PC-3 (cell line): ENCODE measurements around the gene POLRMT. TPM values are rescaled to one million over a fixed set of nuclear protein-coding genes. Genes with fewer than 3 reads are reported as not detected.

Experiments used
- ATAC-seq: fragments of 200-7000 bp; cut with Tn5 transposase; 2 replicates; pipeline ENCODE4 v1.9.1; 2020; ENCODE audit warnings: mild to moderate bottlenecking, moderate library complexity
- BruUV-seq: library from RNA; stranded (reverse); fragments of 400-500 nt; replicated peaks from 2 replicates; lab custom pipeline; 2021; lab: Mats Ljungman, UMichigan
- CTCF ChIA-PET: fragments of 300-600 bp; sonication (Branson Sonifier 250); formaldehyde crosslinking; loops from one replicate; lab custom pipeline; 2022; ENCODE audit warnings: antibody characterized with exemption; lab: Charles Lee
- POLR2A ChIA-PET: fragments of 300-600 bp; sonication (Branson Sonifier 250); formaldehyde crosslinking; loops from one replicate; lab custom pipeline; 2022; ENCODE audit warnings: antibody characterized with exemption; ENCODE audit not compliant: unreplicated experiment; lab: Charles Lee
- DNase-seq: peaks from one replicate; pipeline ENCODE4 v3.0.0-alpha.2; 2015
- H2AFZ ChIP-seq: fragments of 300-600 bp; sonication (generic); 2 replicates; pipeline ENCODE4 v1.6.0; 2016; ENCODE audit warnings: antibody characterized with exemption, low read length
- H3F3A ChIP-seq: fragments of 300-600 bp; sonication (generic); one replicate; pipeline ENCODE4 v1.6.0; 2017; ENCODE audit warnings: antibody characterized with exemption, low read length, control low read depth, mild to moderate bottlenecking; ENCODE audit not compliant: unreplicated experiment
- H3K27ac ChIP-seq: fragments of 300-600 bp; sonication (generic); 2 replicates; pipeline ENCODE4 v1.5.1; 2016; ENCODE audit warnings: mild to moderate bottlenecking, low read length
- H3K27me3 ChIP-seq: fragments of 300-600 bp; sonication (generic); 2 replicates; pipeline ENCODE4 v1.6.1; 2016; ENCODE audit warnings: low read length, mixed read lengths
- H3K36me3 ChIP-seq: fragments of 300-600 bp; sonication (generic); 2 replicates; pipeline ENCODE4 v1.6.1; 2016; ENCODE audit warnings: low read depth, mixed run types, low read length, mixed read lengths
- H3K4me1 ChIP-seq: fragments of 300-600 bp; sonication (generic); 2 replicates; pipeline ENCODE4 v1.5.1; 2016; ENCODE audit warnings: low read length; ENCODE audit not compliant: insufficient read depth
- H3K4me2 ChIP-seq: fragments of 300-600 bp; sonication (generic); 2 replicates; pipeline ENCODE4 v1.6.0; 2016; ENCODE audit warnings: low read length
- H3K4me3 ChIP-seq: fragments of 300-600 bp; sonication (generic); 2 replicates; pipeline ENCODE4 v1.5.1; 2016; ENCODE audit warnings: mild to moderate bottlenecking, low read length, mixed read lengths
- H3K79me2 ChIP-seq: fragments of 300-600 bp; sonication (generic); 2 replicates; pipeline ENCODE4 v1.6.1; 2017; ENCODE audit warnings: low read length, mixed read lengths
- H3K9ac ChIP-seq: fragments of 300-600 bp; sonication (generic); 2 replicates; pipeline ENCODE4 v1.6.0; 2016; ENCODE audit warnings: mild to moderate bottlenecking, low read length
- H3K9me2 ChIP-seq: fragments of 300-600 bp; sonication (generic); replicated peaks from 2 replicates; pipeline ENCODE4 v1.6.1; 2016; ENCODE audit warnings: mixed run types, low read length, mixed read lengths
- H3K9me3 ChIP-seq: fragments of 300-600 bp; sonication (generic); 2 replicates; pipeline ENCODE4 v1.6.1; 2016; ENCODE audit warnings: low read length, mixed read lengths
- H4K20me1 ChIP-seq: fragments of 300-600 bp; sonication (generic); 2 replicates; pipeline ENCODE4 v1.6.1; 2016; ENCODE audit warnings: low read length, mixed read lengths
- CTCF ChIP-seq: fragments of 300-600 bp; sonication (generic); conservative IDR thresholded peaks from 2 replicates; pipeline ENCODE4 v1.5.1; 2017; ENCODE audit warnings: antibody characterized with exemption, low read depth, mild to moderate bottlenecking, low read length
- EZH2 ChIP-seq: fragments of 300-600 bp; sonication (generic); IDR thresholded peaks from one replicate; pipeline ENCODE4 v1.6.1; 2017; ENCODE audit warnings: antibody characterized with exemption, mild to moderate bottlenecking, low read length; ENCODE audit not compliant: unreplicated experiment
- EZH2phosphoT487 ChIP-seq: fragments of 300-600 bp; sonication (generic); IDR thresholded peaks from 2 replicates; pipeline ENCODE4 v1.6.1; 2018; ENCODE audit warnings: mild to moderate bottlenecking, antibody characterized with exemption, low read length, borderline replicate concordance
- intact Hi-C: fragments of 100-400 bp; cut with micrococcal nuclease; formaldehyde crosslinking; loops from 2 replicates; pipeline ENCODE4 v1.9.0; 2023
- total RNA-seq: library from RNA; depleted of rRNA; stranded (reverse); fragments of >200 nt; gene quantifications from 2 replicates; pipeline ENCODE4 v1.2.3, GENCODE V29; 2014

The POLRMT gene
- total RNA-seq, 1 experiment from 2014 or later = 60.5 TPM

DNA sequence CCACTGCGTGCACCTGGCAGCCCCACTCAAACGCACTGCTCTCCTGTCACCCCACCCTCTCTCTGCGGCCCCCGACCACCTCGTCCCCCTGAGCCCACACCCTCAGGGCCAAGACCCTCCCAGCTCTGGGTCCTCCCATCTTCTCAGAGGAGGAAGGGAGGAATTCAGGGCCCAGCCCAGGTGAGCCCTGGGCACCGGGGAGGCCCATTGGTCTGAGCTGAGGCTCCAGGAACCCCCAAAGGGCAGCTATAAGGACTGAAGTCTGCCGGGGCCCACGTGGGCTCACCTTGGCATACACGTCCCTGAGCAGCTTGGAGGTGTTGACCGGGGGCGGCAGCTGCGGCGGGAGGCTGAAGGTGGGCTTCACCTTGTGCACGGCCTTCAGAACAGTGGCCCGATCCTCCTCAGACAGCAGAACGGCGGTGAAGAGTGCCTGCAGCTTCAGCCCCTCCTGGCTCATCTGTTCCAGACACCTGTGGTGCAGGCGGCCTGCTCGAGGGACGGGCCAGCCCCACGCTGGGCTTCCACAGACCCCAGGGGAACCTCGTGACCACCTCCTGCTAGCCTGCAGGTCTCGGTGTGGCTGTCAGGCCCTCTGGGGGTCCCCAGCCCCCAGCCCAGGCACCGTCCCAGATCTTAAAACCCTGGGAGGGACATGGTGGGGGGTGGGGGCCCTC, 8.8 kb downstream of the POLRMT start:
- Histone ChIP-seq H3K9ac (no peak overlapping the region), H3K4me2 (no peak overlapping the region), H3K9me3 (no peaks in the 10 kb centered on the region), H4K20me1 (no peaks in the 10 kb centered on the region), H3K79me2 (peaks cover 15% of the 10 kb centered on the region; the same call in 1 of the 2 replicates), H3K36me3 (peaks cover 5% of the 10 kb centered on the region; the same call in 1 of the 2 replicates), H3K27ac (no peak overlapping the region), H3K9me2 (no peaks in the 10 kb centered on the region), H3K27me3 (no peaks in the 10 kb centered on the region), H3K4me3 (no peak overlapping the region), H3F3A (no peaks in the 10 kb centered on the region), H2AFZ (no peak overlapping the region), H3K4me1 (no peaks in the 10 kb centered on the region)
- DNase-seq = no peak
- CTCF ChIA-PET = no interaction called here
- BruUV-seq = no TSS peak
- TF ChIP-seq EZH2 (no peak), EZH2phosphoT487 (no peak)
- POLR2A ChIA-PET = no interaction called here
- intact Hi-C loops = no loop called here
- ATAC-seq = no peak

DNA sequence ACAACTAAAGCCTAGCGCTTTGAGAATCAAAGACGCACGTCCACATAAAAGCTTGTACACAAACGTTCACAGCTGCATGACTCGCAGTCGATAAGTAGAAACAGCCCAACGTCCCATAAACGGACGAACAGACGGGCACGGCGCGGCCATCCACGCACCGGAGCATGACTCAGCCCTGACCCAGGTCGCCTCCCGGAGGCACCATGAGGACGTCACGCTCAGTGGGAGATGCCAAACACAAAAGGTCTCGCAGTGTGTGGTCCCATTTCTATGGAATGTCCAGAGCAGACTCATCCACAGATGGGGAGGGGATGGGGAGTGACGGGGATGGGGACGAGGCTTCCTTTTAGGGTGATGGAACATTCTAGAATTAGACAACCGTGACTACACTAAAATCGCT, 9.4 kb downstream of the POLRMT start:
- Histone ChIP-seq H3K36me3 (peaks cover 5% of the 10 kb centered on the region; the same call in 1 of the 2 replicates), H3K4me2 (no peak overlapping the region), H3K4me3 (no peak overlapping the region), H3K79me2 (peaks cover 10% of the 10 kb centered on the region; the same call in 1 of the 2 replicates), H3K27me3 (no peaks in the 10 kb centered on the region), H3K4me1 (no peaks in the 10 kb centered on the region), H3K9me3 (no peaks in the 10 kb centered on the region), H3F3A (no peaks in the 10 kb centered on the region), H3K27ac (no peak overlapping the region), H4K20me1 (no peaks in the 10 kb centered on the region), H3K9ac (no peak overlapping the region), H3K9me2 (no peaks in the 10 kb centered on the region), H2AFZ (no peak overlapping the region)
- POLR2A ChIA-PET = no interaction called here
- CTCF ChIA-PET = no interaction called here
- no peak for TF ChIP-seq CTCF
- no peak for TF ChIP-seq EZH2
- no peak for TF ChIP-seq EZH2phosphoT487
- intact Hi-C loops = no loop called here
- no TSS peak for BruUV-seq
- DNase-seq = no peak
- no peak for ATAC-seq

- Histone ChIP-seq H3K9me2 (no peaks in the 10 kb centered on the region), H3K9me3 (no peaks in the 10 kb centered on the region), H3K36me3 (peaks cover 3% of the 10 kb centered on the region; the same call in 1 of the 2 replicates), H2AFZ (no peak overlapping the region), H3F3A (no peaks in the 10 kb centered on the region), H3K79me2 (peaks cover 5% of the 10 kb centered on the region; the same call in 1 of the 2 replicates), H3K27me3 (no peaks in the 10 kb centered on the region), H3K9ac (no peak overlapping the region), H3K4me3 (no peak overlapping the region), H3K4me2 (no peak overlapping the region), H3K27ac (no peak overlapping the region), H3K4me1 (no peaks in the 10 kb centered on the region), H4K20me1 (no peaks in the 10 kb centered on the region)
- intact Hi-C loops = no loop called here
- no TSS peak for BruUV-seq
- ATAC-seq = no peak
- DNase-seq = no peak
- ChIA-PET POLR2A (no interaction called here), CTCF (no interaction called here)
- TF ChIP-seq EZH2 = no peak
- TF ChIP-seq EZH2phosphoT487 = no peak
- no peak for TF ChIP-seq CTCF
Observed at GRCh38 chr19:623175-623916, 10.0 kb downstream of the POLRMT start.
